OCI-LY3 (cell line): ENCODE data around the gene TCEA2.

ENCODE experiments used
- H2AFZ ChIP-seq: fragments of 200-600, 300-600 bp; shearing (Covaris generic); 2 replicates; pipeline ENCODE4 v1.6.0; 2014; ENCODE audit warnings: antibody characterized with exemption, low read depth, low read length
- H3K27ac ChIP-seq: fragments of 200-600, 300-600 bp; sonication (generic); 2 replicates; pipeline ENCODE4 v1.5.1; 2014; ENCODE audit warnings: mild to moderate bottlenecking, low read length, moderate library complexity, mixed read lengths
- H3K27me3 ChIP-seq: fragments of 200-600, 300-600 bp; sonication (generic); 2 replicates; pipeline ENCODE4 v1.6.1; 2014; ENCODE audit warnings: low read depth, low read length, mixed read lengths
- H3K36me3 ChIP-seq: fragments of 200-600, 300-600 bp; sonication (generic); replicated peaks from 2 replicates; pipeline ENCODE3; 2014; ENCODE audit warnings: low read depth, low read length, mixed read lengths
- H3K4me1 ChIP-seq: fragments of 300-600, 200-600 bp; sonication (generic); 2 replicates; pipeline ENCODE4 v1.6.1; 2014; ENCODE audit warnings: low read length, mixed read lengths
- H3K4me2 ChIP-seq: fragments of 200-600, 300-600 bp; sonication (generic); 2 replicates; pipeline ENCODE4 v1.6.1; 2014; ENCODE audit warnings: low read length, mixed read lengths
- H3K4me3 ChIP-seq: fragments of 300-600, 200-600 bp; sonication (generic); 2 replicates; pipeline ENCODE4 v1.5.1; 2014; ENCODE audit warnings: antibody characterized with exemption, mild to moderate bottlenecking, low read length, moderate library complexity
- H3K79me2 ChIP-seq: fragments of 300-600, 200-600 bp; shearing (Covaris generic); 2 replicates; pipeline ENCODE4 v1.6.1; 2014; ENCODE audit warnings: mild to moderate bottlenecking, low read length, mixed read lengths
- H3K9ac ChIP-seq: fragments of 300-600, 200-600 bp; shearing (Covaris generic); 2 replicates; pipeline ENCODE4 v1.6.0; 2014; ENCODE audit warnings: mild to moderate bottlenecking, low read length, moderate library complexity
- H3K9me3 ChIP-seq: fragments of 200-600, 300-600 bp; shearing (Covaris generic); 2 replicates; pipeline ENCODE4 v1.6.1; 2014; ENCODE audit warnings: low read length, mixed read lengths; ENCODE audit not compliant: insufficient read depth
- H4K20me1 ChIP-seq: fragments of 200-600, 300-600 bp; sonication (generic); 2 replicates; pipeline ENCODE4 v1.6.1; 2016; ENCODE audit warnings: low read length, mixed read lengths; ENCODE audit not compliant: insufficient read depth
- CTCF ChIP-seq: fragments of 200-600, 300-600 bp; sonication (generic); IDR thresholded peaks from 2 replicates; pipeline ENCODE4 v1.5.1; 2014; ENCODE audit warnings: antibody characterized with exemption, low read length, low read depth
- EZH2phosphoT487 ChIP-seq: fragments of 200-600 bp; shearing (Covaris generic); IDR thresholded peaks from 2 replicates; pipeline ENCODE4 v1.6.1; 2018; ENCODE audit warnings: antibody characterized with exemption, mixed run types, low read depth

The TCEA2 gene

GRCh38 chr20:64109831-64110391 is 46.9 kb downstream of the TCEA2 start:
- Histone ChIP-seq H3K9ac (no peak overlapping the region), H2AFZ (no peak overlapping the region), H3K4me3 (no peak overlapping the region), H4K20me1 (no peaks in the 10 kb centered on the region), H3K4me2 (no peak overlapping the region), H3K27me3 (no peaks in the 10 kb centered on the region), H3K27ac (no peak overlapping the region), H3K79me2 (no peaks in the 10 kb centered on the region), H3K36me3 (no peaks in the 10 kb centered on the region), H3K9me3 (no peaks in the 10 kb centered on the region), H3K4me1 (peaks cover 11% of the 10 kb centered on the region)
- TF ChIP-seq CTCF = no peak
- TF ChIP-seq EZH2phosphoT487 = no peak

- peaks cover 11% of the 10 kb centered on the region for H3K4me1 ChIP-seq
- no peaks in the 10 kb centered on the region for H4K20me1 ChIP-seq
- H3K27me3 ChIP-seq = no peaks in the 10 kb centered on the region
- H3K9ac ChIP-seq = no peak overlapping the region
- no peak overlapping the region for H2AFZ ChIP-seq
- no peak overlapping the region for H3K4me2 ChIP-seq
- TF ChIP-seq CTCF = no peak
- no peaks in the 10 kb centered on the region for H3K79me2 ChIP-seq
- H3K9me3 ChIP-seq = no peaks in the 10 kb centered on the region
- H3K27ac ChIP-seq = no peak overlapping the region
- H3K4me3 ChIP-seq = no peak overlapping the region
- no peaks in the 10 kb centered on the region for H3K36me3 ChIP-seq
Measured at GRCh38 chr20:64110411-64111068, 47.5 kb downstream of the TCEA2 start.

DNA sequence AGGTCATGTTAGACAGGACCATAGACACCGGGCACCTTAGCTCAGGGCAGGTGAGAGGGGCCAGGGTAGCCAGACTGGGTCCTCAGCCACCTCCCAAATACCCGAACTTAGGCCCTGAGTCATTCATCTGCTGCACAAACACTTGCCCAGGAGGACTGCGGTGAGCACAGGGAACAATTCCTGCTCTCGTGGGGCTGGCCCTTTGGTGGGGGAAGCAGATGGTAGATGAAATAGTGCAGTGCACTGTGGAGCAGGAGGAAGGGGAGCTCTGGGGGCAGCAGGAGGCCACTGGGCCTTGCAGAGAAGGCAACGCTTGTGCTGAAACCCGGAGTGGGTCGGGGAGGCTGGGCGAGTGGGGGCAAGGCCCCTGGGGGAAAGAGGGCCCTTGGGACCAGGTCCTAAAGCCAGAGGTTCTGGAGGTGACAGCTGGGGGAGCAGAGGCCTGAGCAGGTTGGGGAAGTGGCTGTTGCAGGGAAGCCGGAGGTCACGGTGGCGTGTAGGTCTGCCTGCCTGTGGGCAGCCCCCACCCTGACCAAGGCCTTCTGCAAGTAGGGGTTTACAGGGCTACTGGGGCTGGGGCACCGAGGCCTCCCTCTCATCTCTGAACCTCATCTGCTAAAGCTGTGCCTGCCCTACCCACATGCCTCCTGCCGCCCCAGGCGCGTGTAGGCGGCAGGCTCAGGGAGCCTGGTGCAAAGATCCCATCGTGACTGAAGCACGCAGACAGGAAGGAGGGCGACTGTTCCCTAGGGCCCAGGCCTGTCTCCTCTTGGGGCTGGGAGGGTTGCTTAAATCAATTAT is 49.0 kb downstream of the TCEA2 start:
- Histone ChIP-seq H3K79me2 (no peaks in the 10 kb centered on the region), H3K9ac (no peak overlapping the region), H3K9me3 (no peaks in the 10 kb centered on the region), H2AFZ (no peak overlapping the region), H3K4me2 (no peak overlapping the region), H4K20me1 (no peaks in the 10 kb centered on the region), H3K27me3 (no peaks in the 10 kb centered on the region), H3K4me3 (no peak overlapping the region), H3K4me1 (peaks cover 11% of the 10 kb centered on the region), H3K27ac (no peak overlapping the region), H3K36me3 (no peaks in the 10 kb centered on the region)
- TF ChIP-seq CTCF (no peak), EZH2phosphoT487 (no peak)

DNA sequence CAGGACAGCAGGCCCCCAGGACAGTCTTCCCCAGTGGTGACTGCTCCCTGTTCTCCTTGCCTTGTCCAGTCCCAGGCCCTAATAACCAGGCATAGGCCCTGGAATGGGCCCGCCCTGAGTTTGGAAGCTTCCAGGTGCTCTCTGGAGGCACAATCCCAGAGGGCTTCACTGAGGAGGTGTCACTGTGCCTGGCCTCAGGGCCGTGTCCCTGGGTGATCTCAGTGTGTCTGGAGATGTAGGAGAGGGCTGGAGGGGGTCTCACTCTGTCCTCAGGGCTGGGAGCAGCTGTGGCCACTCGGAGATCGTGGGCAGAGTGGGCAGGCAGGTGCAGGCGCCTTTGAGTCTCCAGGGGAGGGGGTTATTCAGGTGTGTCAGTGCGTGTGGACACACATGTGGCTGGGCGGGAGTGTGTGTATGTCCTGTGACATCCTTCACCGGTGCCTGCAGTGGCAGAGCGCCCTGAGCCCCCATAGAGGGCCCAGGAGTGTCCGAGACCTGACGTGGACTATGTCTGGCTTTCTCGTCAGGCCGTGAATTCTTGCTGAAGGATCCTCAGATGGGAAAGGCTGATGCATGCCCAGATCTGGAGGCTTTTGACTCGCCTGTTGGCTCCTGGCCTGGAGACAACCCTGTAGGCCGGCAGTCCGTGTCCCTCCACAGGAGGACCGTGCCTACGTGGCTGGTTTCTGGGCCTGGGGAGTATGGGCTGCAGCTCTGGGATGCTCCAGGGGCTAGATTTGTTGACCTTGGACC is 49.9 kb downstream of the TCEA2 start:
- no peak overlapping the region for H3K27ac ChIP-seq
- H2AFZ ChIP-seq = no peak overlapping the region
- TF ChIP-seq EZH2phosphoT487 (no peak), CTCF (no peak)

More for the DNA sequence above, 49.9 kb downstream of the TCEA2 start:
- H3K9me3 ChIP-seq = no peaks in the 10 kb centered on the region
- no peaks in the 10 kb centered on the region for H4K20me1 ChIP-seq
- H3K27me3 ChIP-seq = no peaks in the 10 kb centered on the region
- H3K4me3 ChIP-seq = no peak overlapping the region
- no peaks in the 10 kb centered on the region for H3K36me3 ChIP-seq
- H3K9ac ChIP-seq = no peak overlapping the region
- H3K79me2 ChIP-seq = no peaks in the 10 kb centered on the region
- no peak overlapping the region for H3K4me2 ChIP-seq
- peaks cover 4% of the 10 kb centered on the region for H3K4me1 ChIP-seq
